ENCODE data around the gene RAD23B. TPM values are rescaled to one million over a fixed set of nuclear protein-coding genes. Genes with fewer than 3 reads are reported as not detected.

The RAD23B gene
- total RNA-seq: 116 and 135 TPM in 2 replicates

GRCh38 chr9:107282759-107283622 is at the start of gene RAD23B:
RAD23B (plus strand) TSS chr9:107283279; CDS start chr9:107283630, 351 bp downstream.

Other genes with a start within 250 kb of the RAD23B start
- gene KLF4, start 206.5 kb downstream of the RAD23B start, total RNA-seq: 1.2 and 2.3 TPM in 2 replicates